Dermis blood vessel endothelial cell (primary cell): ENCODE data around the gene VPS9D1. TPM values are rescaled to one million over a fixed set of nuclear protein-coding genes. Genes with fewer than 3 reads are reported as not detected.
A peak's percentile ranks its signal among the peaks of the same experiment; 100 is the strongest.
"Not testable (repeated sequence)": the region's sequence is repeated elsewhere in the genome, so short reads cannot be mapped to it uniquely, and the experiment has no call there.

Source experiments
- DNase-seq: peaks from one replicate; pipeline ENCODE4 v3.0.0; 2010
- total RNA-seq: library from RNA; depleted of rRNA; stranded (reverse); fragments of >200 nt; gene quantifications from 2 replicates; pipeline ENCODE4 v1.2.3, GENCODE V29; 2014

VPS9D1 gene
- total RNA-seq, 1 donor from 2014 or later, result 5.8 TPM

GRCh38 chr16:89691986-89692569, 28.6 kb downstream of the VPS9D1 start:
- DNase-seq, result no peak

DNA sequence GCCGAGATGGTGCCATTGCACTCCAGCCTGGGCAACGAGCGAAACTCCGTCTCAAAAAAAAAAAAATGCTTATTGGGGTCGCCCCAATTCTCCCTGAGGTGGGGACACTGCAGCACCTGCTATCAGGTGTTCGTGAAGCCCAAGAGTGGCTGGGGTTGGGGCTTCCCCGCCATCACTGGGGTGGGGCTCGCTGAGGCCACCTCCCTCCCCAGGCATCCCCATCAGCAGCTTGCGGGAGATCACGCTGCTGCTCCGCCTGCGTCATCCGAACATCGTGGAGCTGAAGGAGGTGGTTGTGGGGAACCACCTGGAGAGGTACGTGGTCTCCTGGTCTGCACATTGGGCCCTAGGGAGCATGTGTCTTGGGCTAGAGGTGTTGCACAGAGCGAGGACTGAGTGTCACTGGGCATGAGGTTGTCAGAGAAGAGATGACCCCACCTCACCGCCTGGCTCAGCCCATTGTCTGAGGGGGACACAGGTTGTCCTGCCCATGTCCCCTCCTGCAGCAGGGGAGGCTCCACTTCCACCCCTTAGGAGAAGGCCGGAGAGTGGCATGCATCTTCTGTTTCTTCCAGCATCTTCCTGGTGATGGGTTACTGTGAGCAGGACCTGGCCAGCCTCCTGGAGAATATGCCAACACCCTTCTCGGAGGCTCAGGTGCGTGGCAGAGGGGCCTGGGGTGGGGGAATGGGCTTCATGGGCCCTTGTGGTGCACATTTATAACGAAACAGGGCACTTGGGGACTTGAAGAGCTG, 29.3 kb downstream of the VPS9D1 start:
- DNase-seq, result no peak

- DNase-seq, result no peak
Measured at GRCh38 chr16:89690392-89690901, 30.3 kb downstream of the VPS9D1 start.

DNA sequence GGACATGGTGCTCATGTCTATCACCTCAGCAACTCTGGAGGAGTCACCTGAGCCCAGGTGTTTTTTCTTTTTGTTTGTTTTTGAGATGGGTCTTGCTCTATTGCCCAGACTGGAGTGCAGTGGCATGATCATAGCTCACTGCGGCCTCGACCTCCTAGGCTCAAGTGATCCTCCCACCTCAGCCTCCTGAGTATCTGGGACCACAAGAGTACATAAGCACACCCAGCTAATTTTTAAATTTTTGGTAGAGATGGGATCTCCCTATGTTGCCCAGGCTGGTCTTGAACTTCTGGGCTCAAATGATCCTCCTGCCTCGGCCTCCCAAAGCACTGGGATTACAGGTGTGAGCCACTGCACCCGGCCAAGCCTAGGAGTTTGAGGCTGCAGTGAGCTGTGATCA, 31.1 kb downstream of the VPS9D1 start:
- not testable (repeated sequence) for DNase-seq

- DNase-seq, result no peak
Measured at GRCh38 chr16:89689142-89689541, 31.6 kb downstream of the VPS9D1 start.

- no peak for DNase-seq
Measured at GRCh38 chr16:89688395-89688794, 32.3 kb downstream of the VPS9D1 start.

GRCh38 chr16:89687092-89687940, 33.4 kb downstream of the VPS9D1 start:
- DNase-seq, result peak; percentile 56

DNA sequence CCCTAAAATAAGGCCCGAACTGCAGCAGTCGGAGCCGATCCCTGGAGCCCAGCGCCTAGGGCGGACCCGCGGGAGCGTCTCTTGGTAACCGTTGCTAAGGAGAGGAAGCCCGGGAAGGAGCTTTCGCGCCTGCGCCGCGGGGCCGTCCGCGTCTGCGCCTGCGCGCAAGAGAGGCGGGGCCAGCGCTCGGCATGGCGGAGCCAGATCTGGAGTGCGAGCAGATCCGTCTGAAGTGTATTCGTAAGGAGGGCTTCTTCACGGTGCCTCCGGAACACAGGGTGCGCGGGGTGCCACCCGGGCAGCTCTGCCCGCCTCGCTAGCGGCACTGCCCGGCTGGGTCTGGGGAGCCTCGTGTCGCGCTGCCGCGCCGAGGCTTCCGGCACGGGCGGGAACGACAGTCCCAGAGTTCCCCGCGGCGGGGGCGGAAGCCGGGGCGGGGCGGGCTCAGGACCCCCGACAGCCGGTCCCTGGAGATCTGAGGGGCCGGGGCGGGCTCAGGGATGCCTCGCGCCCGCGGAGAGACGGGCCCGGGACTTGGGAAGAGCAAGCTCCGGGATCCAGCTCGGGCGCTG, 34.1 kb downstream of the VPS9D1 start, which contains the start of gene CDK10:
CDK10 (plus strand) TSS at position 170 of the 572 bp plus-strand sequence; CDS start at position 192, 22 bp downstream.
- peak; percentile 92 for DNase-seq

DNA sequence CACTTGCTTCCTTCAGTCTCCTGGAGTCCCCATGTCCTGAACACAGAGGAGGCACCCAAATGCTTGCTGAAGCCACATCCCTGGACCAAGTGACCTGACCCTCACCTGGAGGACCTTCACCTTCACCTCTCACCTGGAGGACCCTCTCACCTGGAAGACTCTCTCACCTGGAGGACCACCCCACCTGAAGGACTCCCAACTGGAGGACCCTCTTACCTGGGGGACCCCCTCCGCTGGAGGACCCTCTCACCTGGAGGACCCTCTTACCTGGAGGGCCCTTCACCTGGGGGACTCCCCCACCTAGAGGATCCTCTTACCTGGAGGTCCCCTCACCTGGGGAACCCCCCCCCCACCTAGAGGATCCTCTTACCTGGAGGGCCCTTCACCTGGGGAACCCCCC, 34.8 kb downstream of the VPS9D1 start:
- no peak for DNase-seq

GRCh38 chr16:89678258-89678657, 42.4 kb downstream of the VPS9D1 start:
- DNase-seq, result no peak

DNA sequence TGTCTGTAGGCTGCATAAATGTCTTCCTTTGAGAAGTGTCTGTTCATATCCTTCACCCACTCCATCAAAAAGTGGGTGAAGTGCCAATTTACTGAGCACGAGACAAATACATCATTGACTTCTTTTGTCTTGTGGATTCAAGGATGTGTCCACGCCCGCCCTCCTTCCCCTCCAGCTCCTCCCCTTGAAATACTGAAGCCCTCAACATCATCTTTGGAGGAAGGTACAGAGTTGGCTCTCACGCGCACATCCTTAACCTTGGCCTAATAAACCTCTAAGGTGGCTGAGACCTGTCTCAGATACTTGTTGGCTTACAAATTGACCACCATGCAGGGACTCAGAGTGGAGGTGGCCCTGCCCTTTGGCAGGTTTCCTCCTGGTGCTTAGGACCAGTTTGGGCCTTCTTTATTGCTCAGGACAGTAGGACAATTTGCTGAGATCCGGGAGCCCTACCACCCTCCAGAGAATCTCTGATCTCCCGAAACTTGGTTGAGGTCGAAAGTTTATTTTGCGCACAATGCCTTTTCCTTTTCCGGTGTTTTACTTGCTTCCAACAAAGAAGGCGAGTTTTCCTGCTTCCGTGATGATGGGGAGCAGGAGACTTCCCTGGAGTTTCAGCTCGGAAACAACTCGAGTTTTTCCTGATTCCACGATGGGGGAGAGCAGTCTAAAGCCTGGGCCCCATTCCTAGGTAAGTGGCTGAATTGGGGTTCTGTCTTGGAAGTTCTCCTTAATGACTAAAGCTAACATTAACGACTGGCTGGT, 48.3 kb downstream of the VPS9D1 start:
- peak; percentile 47 for DNase-seq

DNA sequence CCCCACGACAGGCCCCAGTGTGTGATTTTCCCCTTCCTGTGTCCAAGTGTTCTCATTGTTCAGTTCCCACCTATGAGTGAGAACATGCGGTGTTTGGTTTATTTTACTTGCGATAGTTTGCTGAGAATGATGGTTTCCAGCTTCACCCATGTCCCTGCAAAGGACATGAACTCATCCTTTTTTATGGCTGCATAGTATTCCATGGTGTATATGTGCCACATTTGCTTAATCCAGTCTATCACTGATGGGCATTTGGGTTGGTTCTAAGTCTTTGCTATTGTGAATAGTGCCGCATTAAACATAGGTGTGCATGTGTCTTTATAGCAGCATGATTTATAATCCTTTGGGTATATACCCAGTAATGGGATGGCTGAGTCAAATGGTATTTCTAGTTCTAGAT, 49.1 kb downstream of the VPS9D1 start:
- not testable (repeated sequence) for DNase-seq

DNA sequence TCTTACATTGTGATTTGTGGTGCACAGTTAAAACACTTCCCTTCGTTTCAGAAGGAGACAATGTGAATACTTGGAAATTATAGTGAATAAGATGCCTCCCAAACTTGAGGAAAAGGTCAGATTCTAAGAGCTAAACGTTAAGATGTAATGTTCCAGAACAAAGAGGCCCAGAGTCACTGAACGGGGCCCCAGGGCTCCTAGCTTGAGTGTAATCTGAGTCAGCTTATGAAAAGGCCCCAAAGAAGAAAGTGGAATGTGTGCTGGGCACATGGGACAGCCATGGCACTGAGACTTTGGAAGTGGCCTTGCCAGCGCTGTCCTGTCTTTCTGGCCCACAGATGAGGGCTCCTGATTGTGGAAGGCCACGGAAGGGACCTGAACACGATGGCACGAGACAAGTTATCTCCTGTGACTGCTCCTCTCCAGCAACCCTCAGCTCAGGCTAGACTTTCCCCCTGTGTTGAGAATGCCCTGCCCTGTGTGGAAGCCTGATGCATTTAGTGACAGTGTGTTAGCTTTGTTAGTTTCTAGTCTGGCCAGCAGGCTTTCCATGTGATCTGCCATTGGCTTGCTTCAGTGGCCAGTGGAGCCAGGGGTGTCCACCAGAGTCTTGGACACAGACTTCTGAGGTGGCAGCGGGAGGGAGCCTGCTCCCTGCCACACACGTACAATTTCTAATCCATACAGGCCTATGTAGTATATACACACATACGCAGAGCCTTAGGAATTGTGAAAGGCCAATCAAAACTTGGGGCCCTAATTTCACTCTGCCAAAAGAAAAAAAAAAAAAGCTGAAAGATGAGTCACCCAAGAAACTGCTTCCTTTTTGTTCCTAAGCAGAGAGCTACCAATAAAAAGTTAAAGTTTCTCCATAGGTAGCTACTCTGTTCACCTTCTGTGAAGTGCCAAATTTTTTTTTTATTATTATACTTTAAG, 49.9 kb downstream of the VPS9D1 start:
- DNase-seq, result peak; percentile 38

DNA sequence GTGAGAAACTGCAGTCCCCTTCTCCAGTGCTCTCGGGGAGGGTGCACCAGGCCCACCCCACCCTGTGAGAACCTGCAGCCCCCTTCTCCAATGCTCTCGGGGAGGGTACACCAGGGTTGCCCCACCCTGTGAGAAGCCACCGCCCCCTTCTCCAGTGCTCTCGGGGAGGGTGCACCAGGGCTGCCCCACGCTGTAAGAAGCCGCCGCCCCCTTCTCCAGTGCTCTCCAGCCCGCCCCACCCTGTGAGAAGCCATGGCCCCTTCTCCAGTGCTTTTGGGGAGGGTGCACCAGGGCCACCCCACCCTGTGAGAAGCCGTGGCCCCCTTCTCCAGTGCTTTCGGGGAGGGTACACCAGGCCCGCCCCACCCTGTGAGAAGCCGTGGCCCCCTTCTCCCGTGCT, 50.9 kb downstream of the VPS9D1 start:
- DNase-seq, result no peak

- no peak for DNase-seq
Measured at GRCh38 chr16:89668790-89669158, 51.9 kb downstream of the VPS9D1 start.

DNA sequence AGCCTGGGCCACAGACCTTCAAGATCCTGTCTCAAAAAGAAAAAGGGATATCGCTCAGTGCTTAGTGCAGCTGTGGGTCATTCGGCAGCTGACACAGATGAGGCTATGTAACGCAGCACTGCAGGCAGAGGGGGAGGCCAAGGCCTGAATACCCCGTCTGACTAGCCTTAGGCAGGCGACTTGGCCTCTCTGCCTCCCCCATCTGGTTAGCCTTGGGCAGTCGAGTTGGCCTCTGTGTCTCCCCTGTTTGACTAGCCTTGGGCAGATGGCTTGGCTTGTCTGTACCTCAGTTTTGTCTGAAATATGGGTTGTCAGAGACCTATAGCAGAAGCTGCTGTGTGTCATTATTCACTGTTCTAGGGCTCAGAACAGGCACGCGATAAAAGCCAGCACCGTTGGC, 53.1 kb downstream of the VPS9D1 start:
- no peak for DNase-seq

GRCh38 chr16:89667000-89667399, 53.7 kb downstream of the VPS9D1 start:
- DNase-seq, result peak; percentile 63

DNA sequence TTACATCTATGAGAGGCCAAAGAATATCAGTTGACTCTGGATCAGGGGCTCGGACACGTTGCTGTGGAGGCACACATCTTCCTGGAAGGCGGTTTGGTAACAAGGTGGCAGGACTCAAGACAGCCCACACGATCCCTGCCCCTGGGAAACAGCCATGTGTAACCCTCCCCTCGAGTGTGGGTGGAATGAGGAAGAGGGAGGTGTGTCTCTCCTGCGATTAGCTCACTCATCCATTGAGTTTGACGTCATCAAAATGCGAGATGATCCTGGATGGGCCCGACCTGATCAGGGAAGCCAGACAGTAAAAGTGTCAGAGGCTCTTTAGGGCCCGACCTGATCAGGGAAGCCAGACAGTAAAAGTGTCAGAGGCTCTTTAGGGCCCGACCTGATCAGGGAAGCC, 56.5 kb downstream of the VPS9D1 start:
- not testable (repeated sequence) for DNase-seq

- no peak for DNase-seq
Measured at GRCh38 chr16:89661215-89661614, 59.5 kb downstream of the VPS9D1 start.

- no peak for DNase-seq
Measured at GRCh38 chr16:89660146-89660545, 60.6 kb downstream of the VPS9D1 start.
